Cardiac fibroblast (primary cell): Measurements from ENCODE around the gene SUN1.

Source experiments
- DNase-seq, 2 donors: peaks; one replicate each; pipeline versions ENCODE4 v3.0.0 to v3.0.0-alpha.2; 2010; ENCODE audit warnings: low read depth in 2 of 2
- H3K4me3 ChIP-seq, 2 donors: replicated peaks in 1 of 2; 1 replicate in 1 of 2; 2 replicates in 1 of 2; pipeline ENCODE4 v1.5.1; 2011; ENCODE audit warnings: low read depth in 2 of 2, low read length in 2 of 2, mild to moderate bottlenecking in 2 of 2, moderate library complexity in 1 of 2
- TF ChIP-seq, protein P1 (sequence below): IDR thresholded peaks from one replicate; pipeline ENCODE4 v1.5.1; 2011; ENCODE audit warnings: low read depth, mild to moderate bottlenecking, low read length, inconsistent platforms

The SUN1 gene

DNA sequence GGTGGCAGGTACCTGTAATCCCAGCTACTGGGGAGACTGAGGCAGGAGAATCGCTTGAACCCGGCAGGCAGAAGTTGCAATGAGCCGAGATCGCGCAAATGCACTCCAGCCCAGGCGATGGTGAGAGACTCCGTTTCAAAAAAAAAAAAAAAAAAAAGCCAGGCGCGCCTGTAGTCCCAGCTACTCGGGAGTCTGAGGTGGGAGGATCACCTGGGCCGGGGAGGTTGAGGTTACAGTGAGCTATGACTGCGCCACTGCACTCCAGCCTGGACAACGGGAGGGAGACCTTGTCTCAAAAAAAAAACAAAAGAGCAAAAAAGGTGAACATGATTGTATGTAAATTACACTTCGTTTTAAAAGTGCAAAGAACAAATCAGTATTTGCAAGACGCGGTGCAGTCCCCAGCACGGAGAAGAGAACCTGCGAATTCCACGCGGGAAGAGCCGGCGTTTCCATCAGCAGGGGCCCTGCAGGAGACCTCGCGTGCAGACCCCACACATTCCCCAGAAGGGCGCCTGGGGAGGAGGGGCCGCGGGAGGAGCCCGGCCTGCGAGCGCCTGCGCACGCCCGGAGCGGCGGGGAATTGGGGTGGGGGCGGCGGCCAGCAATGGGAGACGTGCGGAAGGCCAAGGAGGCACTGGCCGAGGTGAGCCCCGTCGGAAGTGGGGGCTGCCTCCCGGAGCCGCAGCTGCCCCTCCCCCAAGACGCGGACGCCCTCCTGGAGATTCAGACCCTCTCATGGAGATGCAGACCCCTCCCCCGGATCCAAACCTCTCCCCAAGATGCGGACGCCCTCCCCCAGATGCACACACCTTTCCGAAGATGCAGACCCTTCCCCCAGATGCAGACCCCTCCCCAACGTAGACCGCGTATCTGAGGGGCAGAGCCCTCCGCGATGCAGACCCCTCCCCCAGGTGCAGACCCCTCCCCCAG, 16.7 kb upstream of the SUN1 start:
- TF ChIP-seq, protein P1, sequence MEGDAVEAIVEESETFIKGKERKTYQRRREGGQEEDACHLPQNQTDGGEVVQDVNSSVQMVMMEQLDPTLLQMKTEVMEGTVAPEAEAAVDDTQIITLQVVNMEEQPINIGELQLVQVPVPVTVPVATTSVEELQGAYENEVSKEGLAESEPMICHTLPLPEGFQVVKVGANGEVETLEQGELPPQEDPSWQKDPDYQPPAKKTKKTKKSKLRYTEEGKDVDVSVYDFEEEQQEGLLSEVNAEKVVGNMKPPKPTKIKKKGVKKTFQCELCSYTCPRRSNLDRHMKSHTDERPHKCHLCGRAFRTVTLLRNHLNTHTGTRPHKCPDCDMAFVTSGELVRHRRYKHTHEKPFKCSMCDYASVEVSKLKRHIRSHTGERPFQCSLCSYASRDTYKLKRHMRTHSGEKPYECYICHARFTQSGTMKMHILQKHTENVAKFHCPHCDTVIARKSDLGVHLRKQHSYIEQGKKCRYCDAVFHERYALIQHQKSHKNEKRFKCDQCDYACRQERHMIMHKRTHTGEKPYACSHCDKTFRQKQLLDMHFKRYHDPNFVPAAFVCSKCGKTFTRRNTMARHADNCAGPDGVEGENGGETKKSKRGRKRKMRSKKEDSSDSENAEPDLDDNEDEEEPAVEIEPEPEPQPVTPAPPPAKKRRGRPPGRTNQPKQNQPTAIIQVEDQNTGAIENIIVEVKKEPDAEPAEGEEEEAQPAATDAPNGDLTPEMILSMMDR: no peak
- DNase-seq: no peak
- H3K4me3 ChIP-seq: peak overlapping the region; percentile 54

DNA sequence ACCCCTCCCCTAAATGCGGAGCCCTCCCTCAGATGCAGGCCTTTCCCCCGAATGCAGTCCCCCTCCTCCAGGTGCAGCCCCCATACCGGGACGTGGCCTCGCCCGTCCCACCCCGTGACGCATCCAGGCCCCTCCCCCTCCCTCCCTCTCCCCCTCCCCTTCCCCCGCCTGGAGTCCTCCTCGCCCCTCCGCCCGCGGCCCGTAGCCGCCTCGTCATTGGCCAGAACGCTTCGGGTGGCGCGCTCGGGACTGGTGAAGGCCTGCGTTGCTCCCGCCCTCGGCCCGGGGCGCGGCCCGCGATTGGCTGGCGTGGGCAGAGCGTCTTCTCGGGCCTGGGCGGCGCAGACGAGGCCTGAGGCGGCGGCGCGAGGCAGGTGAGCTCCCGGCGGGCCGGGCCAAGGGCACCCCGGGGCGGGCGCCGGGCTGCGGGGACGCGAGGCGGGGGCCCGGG, 16.0 kb upstream of the SUN1 start:
- TF ChIP-seq, protein P1: no peak
- peak; percentile 96 to 98 for DNase-seq
- peak overlapping the region; percentile 71 to 80 for H3K4me3 ChIP-seq

DNA sequence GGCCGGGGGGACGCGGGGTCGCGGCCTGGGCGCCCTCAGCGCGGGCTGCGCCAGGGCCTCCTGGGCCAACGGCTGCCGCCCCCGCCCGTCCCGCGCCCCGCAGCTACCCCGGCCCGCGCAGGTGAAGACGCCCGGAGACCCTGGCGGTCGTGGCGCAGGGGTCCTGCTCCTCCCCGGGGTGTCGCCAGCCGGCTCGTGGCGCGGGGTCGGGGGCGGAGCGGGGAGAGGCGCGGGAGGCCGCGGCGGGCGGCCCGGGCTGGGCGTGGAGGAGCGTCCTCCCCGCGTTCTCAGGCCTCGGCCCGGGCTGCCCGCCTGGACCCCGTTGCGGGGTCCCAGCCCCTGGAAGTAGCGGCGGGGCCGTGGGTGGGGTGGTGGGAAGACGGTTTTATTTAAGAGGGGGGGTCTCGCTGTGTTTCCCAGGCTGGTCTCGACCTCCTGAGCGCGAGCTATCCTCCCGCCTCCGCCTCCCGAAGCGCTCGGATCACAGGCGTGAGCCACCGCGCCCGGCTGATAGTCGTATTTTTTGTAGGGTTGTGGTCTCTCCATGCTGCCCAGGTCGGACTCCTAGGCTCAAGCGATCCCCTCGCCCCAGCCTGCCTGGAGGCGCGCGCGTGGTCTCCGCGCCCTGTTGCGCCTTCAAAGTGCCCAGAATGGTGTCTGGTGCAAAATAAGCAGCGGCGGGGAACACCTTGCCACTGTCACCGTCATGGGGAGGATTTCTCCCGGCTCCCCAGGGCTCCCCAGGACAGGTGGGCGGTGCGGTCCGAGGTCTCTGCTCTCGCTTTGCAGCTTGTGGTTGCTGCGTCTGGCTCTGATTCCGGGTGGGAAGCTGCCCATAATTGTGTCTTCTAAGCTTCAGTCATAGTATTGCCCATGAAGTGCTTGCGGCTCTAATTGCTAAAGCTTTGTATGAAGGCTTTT, 15.3 kb upstream of the SUN1 start:
- TF ChIP-seq, protein P1: no peak
- DNase-seq: peak in 1 of 2 donors; percentile 20
- H3K4me3 ChIP-seq: peak overlapping the region; percentile 71 to 80

DNA sequence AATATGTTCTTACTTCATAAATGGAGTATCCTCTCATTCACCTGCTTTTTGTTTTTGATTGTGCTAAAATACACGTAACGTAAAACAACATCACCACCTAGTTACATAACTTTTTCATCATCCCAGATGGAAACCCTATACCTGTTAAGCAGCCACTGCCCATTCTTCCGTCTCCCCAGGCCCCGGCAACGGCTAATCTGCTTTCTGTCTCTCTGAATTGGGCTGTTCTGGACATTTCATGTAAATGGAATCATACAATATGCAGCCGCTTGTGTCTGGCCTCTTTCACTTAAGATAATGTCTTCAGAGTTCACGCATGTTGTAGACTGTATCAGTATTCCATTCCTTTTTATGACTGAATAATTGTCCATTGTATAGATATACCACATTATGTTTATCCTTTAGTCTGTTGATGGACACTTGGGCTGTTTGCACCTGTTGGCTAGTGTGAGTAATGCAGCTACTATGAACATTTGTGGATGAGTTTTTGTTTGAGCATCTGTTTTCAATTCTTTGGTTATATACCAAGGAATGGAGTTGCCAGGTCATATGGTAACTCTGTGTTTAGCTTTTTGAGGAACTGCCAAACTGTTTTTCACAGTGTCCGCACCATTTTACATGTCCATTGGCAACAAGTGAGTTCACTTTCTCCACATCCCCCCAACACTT, 14.1 kb upstream of the SUN1 start:
- peak; percentile 39 to 79 for DNase-seq
- TF ChIP-seq, protein P1: peak; percentile 46

DNA sequence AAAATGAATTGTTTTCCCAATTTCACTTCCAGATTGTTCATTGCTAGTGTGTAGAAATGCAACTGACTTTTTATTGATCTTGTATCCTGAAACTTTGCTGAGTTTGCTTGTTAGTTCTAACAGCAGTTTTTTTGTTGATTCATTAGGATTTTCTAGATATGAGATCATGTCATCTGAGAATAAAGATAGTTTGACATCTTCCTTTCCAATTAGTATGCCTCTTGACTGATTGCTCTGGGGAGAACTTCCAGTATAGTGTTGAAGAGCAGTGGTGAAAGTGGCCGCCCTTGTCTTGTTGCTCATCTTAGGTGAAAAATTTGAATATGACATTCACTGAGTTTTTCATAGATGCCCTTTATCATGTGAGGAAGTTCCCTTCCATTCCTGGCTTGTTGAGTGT, 11.9 kb upstream of the SUN1 start:
- TF ChIP-seq, protein P1: no peak
- DNase-seq: no peak
- no peak overlapping the region for H3K4me3 ChIP-seq

More for the DNA sequence above, 14.1 kb upstream of the SUN1 start:
- H3K4me3 ChIP-seq: no peak overlapping the region

DNA sequence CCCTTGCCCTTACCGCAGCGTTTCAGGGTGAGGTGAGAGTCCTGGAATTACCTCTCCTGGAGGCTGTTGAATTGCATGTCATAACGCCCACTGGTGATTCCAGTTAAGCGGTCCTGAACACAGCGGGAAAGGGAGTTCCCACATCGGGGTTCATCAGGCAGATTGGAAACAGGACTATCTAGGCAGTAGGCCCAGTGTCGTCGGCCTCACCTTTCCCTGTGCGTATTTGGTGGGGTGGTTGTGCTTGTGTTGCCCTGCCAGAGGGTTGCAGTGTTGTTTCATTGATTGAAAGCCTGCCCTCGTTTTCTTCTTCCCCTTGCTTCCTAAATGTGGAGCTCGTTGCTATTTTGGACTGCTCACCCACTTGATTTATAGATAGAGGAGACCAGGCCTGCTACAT, 10.6 kb upstream of the SUN1 start:
- DNase-seq: no peak
- TF ChIP-seq, protein P1: no peak
- H3K4me3 ChIP-seq: no peak overlapping the region
